IMR-90 (cell line): ENCODE data around the gene RNF223.

ENCODE experiments used
- CTCF ChIP-seq: conservative IDR thresholded peaks from 2 replicates; pipeline ENCODE4 v1.5.1; 2012; ENCODE audit warnings: mild to moderate bottlenecking, low read depth, low read length, improper control_type of control experiment
- RCOR1 ChIP-seq: IDR thresholded peaks from 2 replicates; pipeline ENCODE4 v1.6.1; 2012; ENCODE audit warnings: mild to moderate bottlenecking, low read length, improper control_type of control experiment; ENCODE audit not compliant: insufficient replicate concordance

DNA sequence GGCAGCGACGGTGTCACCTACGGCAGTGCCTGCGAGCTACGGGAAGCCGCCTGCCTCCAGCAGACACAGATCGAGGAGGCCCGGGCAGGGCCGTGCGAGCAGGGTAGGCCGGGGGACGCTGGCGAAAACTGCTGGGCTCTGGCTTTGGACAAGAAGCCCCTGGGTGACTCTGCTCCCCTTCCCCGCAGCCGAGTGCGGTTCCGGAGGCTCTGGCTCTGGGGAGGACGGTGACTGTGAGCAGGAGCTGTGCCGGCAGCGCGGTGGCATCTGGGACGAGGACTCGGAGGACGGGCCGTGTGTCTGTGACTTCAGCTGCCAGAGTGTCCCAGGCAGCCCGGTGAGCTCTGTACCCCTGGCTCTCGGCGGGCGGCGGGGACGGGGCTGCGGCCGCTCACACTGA lies 30.2 kb downstream of the RNF223 start:
- TF ChIP-seq RCOR1 (no peak), CTCF (no peak)
